Kidney epithelial cell (primary cell): ENCODE results near the gene PHF21B. TPM values are rescaled to one million over a fixed set of nuclear protein-coding genes. Genes with fewer than 3 reads are reported as not detected.
"Not testable (repeated sequence)": the region's sequence is repeated elsewhere in the genome, so short reads cannot be mapped to it uniquely, and the experiment has no call there.

Source experiments
- DNase-seq: peaks from one replicate; pipeline ENCODE4 v3.0.0-alpha.2; 2010; ENCODE audit warnings: low read depth
- H3K27me3 ChIP-seq: 2 replicates; pipeline ENCODE4 v1.6.0; 2011; ENCODE audit warnings: low read length; ENCODE audit not compliant: control insufficient read depth, insufficient read depth
- H3K36me3 ChIP-seq: 2 replicates; pipeline ENCODE4 v1.5.1; 2011; ENCODE audit warnings: low read length; ENCODE audit not compliant: control insufficient read depth, insufficient read depth
- H3K4me3 ChIP-seq: 2 replicates; pipeline ENCODE4 v1.5.1; 2011; ENCODE audit warnings: low read depth, mild to moderate bottlenecking, control low read depth, low read length
- CTCF ChIP-seq: IDR thresholded peaks from 2 replicates; pipeline ENCODE4 v1.5.1; 2011; ENCODE audit warnings: mild to moderate bottlenecking, moderate library complexity, low read length, control low read depth, inconsistent platforms; ENCODE audit not compliant: insufficient read depth, poor library complexity, severe bottlenecking
- total RNA-seq: library from RNA; depleted of rRNA; stranded (reverse); fragments of >200 nt; gene quantifications from 2 replicates; pipeline ENCODE4 v1.2.3, GENCODE V29; 2015

PHF21B gene
- total RNA-seq, 1 donor from 2014 or later = 1.5 TPM

GRCh38 chr22:44926491-44927415 lies 83.1 kb downstream of the PHF21B start:
- DNase-seq = no peak
- Histone ChIP-seq H3K4me3 (no peak overlapping the region), H3K36me3 (no peaks in the 10 kb centered on the region), H3K27me3 (peaks cover 25% of the 10 kb centered on the region)
- TF ChIP-seq CTCF = no peak

GRCh38 chr22:44926124-44926475 lies 83.7 kb downstream of the PHF21B start:
- Histone ChIP-seq H3K36me3 (no peaks in the 10 kb centered on the region), H3K27me3 (peaks cover 21% of the 10 kb centered on the region), H3K4me3 (no peak overlapping the region)
- no peak for DNase-seq
- TF ChIP-seq CTCF = no peak

GRCh38 chr22:44925465-44926123 lies 84.2 kb downstream of the PHF21B start:
- peaks cover 16% of the 10 kb centered on the region for H3K27me3 ChIP-seq
- no peak overlapping the region for H3K4me3 ChIP-seq
- H3K36me3 ChIP-seq = no peaks in the 10 kb centered on the region
- DNase-seq = no peak
- TF ChIP-seq CTCF = no peak

GRCh38 chr22:44924710-44925109 lies 85.1 kb downstream of the PHF21B start:
- no peak for TF ChIP-seq CTCF
- Histone ChIP-seq H3K36me3 (no peaks in the 10 kb centered on the region), H3K4me3 (no peak overlapping the region), H3K27me3 (peaks cover 9% of the 10 kb centered on the region)
- DNase-seq = no peak

GRCh38 chr22:44924098-44924497 lies 85.7 kb downstream of the PHF21B start:
- no peak for DNase-seq
- TF ChIP-seq CTCF = no peak
- Histone ChIP-seq H3K4me3 (no peak overlapping the region), H3K36me3 (no peaks in the 10 kb centered on the region), H3K27me3 (peaks cover 9% of the 10 kb centered on the region)

- DNase-seq, H3K36me3 ChIP-seq, H3K4me3 ChIP-seq, H3K27me3 ChIP-seq: not testable (repeated sequence)
These were observed 88.0 kb downstream of the PHF21B start for GRCh38 chr22:44921766-44922165.
